CD4-positive, alpha-beta T cell treated with Interleukin-15 for 4 hours (primary cell): ENCODE data around the gene STX8.

Experiments
- DNase-seq: peaks from one replicate; pipeline ENCODE4 v3.0.0-alpha.2; 2020; ENCODE audit warnings: low spot score

The STX8 gene

GRCh38 chr17:9226794-9227135 is 348.9 kb downstream of the STX8 start:
- DNase-seq = peak; percentile 9

DNA sequence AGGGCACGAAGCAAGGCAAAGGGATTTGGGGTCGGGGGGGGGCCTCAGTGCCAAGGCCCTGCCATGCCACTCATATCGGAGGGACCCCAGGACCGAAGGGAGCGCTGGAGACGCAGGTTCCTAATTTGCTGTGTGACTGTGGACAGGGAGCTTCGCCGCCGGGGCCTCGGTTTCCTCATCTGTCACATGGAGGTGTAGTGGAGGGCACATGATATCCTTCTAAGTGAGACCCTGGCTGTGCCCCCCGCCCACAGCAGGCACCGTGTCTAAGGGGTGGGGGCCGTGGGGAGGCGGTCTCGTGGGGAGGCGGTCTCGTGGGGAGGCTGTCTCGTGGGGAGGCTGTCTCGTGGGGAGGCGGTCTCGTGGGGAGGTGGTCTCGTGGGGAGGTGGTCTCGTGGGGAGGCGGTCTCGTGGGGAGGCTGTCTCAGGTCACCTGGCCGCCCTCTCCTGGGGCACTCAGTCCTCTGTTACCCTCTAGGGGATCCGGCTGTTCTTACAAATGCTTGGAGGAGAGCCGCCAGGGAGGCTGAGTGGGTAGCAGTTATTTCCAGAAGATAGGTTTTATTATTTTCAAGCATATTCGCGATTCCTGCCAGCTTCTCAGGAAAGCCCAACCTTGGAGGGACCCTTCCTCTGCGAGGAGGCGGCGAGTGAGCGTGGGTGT is 349.4 kb downstream of the STX8 start:
- no peak for DNase-seq

DNA sequence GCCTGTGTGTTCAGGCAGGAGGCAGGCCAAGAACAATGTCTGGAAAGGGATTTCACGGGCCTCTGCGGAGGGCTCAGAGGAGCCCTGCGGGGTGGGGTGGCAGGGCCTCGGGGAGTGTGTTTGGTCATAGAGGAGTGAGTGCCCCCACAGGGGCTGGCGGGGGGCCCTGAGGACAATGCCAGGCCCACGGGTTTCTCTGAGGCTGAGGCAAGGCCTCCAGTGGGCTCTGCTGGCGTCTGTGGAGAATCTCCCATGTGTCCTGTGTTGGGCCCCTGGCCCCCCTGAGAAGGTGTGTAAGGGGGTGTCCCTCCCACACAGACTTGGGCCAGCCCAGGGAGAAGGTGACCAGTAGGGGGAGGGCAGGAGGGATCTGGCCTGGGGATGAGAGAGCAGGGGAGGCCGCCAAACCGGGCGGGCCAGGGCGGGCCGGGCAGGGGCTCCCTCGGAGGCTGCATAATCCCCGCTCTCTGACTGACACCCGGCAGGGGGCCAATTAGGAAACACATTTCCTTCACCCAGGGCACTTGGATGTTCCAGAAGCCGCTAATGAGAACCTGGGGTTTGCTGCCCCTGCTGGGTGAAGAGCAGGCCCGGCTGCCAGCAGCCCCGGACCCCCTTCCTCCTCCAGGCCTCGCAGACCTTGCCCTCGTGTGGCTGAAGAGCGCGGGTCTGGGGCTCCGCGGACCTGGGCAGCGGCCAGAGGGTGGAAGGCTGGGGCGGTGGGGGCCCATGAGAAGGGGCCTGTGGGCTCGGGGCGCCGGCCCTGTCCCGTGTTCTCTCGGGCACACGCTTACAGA is 350.1 kb downstream of the STX8 start:
- DNase-seq = no peak

- DNase-seq = no peak
These were observed 351.1 kb downstream of the STX8 start for GRCh38 chr17:9224485-9224884.

- DNase-seq = no peak
These were observed 352.1 kb downstream of the STX8 start for GRCh38 chr17:9223531-9223930.

DNA sequence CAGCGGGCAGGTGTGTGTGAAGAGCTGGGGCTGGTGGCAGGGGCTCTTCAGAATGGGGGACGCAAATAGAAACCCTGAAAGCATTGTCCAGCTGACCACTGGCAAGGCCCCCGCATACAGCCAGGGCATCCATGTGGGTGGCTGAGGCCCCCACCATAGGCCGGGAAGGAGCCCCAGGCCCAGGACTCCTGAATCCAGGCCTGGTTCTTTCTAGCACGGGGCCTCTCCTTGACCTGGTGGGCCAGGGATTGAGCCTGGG is 353.8 kb downstream of the STX8 start:
- no peak for DNase-seq

GRCh38 chr17:9221147-9221921 is 354.3 kb downstream of the STX8 start:
- no peak for DNase-seq

DNA sequence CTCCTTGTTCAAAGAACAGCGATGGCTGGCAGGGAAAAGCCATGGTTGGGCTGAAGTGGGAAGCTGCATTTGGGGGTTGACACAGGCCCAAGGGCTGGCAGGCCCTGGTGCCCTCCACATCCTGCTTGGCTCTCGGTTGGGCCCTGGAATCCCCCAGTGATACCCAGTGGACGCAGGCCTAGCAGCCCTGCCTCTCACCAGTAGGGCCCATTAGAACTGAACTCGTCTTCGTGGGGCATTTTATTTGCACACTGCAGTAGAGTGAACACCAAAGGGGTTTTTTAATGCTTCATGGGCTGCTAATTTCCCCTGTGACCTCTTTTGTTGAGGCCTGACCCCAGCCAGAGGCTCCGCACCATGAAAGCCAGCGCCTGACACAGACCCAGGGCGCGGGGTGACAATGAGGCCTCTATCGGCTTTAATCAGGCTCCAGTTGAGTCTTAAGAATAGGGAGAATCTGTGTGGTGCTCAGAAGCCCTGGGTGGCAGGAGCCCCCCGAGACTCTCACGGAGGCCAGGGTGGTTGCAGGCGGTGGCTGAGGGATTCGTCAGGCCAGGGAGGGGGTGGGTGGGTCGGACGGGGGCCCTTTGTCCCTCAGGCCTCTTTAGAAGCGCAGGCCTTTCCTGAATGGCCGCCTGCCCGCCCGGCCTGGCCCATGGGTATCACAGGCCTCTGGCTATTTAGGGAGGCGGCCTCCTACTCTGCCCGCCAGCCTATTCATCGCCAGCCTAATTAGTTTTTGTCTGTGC is 355.0 kb downstream of the STX8 start:
- no peak for DNase-seq

GRCh38 chr17:9219631-9220397 is 355.8 kb downstream of the STX8 start:
- DNase-seq = no peak

DNA sequence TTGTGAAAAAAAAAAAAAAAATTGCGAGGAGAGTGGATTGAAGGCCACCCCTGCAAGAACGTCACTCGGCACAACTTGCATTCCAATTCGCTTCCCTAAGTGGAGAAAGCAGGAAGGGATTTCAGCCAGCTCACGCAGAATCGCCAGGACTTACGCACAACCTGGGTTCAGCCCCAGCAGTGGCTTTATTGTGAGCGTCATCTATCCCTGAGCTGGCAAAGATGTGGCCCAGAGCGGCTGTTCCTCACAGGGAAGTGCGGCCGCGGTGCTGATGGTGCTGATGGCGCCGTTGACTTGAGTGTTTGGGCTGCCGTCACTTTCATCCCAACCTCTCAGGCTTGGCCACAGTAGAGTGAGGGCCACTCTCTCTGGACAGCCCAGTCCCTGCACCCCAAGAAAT is 356.7 kb downstream of the STX8 start:
- no peak for DNase-seq

DNA sequence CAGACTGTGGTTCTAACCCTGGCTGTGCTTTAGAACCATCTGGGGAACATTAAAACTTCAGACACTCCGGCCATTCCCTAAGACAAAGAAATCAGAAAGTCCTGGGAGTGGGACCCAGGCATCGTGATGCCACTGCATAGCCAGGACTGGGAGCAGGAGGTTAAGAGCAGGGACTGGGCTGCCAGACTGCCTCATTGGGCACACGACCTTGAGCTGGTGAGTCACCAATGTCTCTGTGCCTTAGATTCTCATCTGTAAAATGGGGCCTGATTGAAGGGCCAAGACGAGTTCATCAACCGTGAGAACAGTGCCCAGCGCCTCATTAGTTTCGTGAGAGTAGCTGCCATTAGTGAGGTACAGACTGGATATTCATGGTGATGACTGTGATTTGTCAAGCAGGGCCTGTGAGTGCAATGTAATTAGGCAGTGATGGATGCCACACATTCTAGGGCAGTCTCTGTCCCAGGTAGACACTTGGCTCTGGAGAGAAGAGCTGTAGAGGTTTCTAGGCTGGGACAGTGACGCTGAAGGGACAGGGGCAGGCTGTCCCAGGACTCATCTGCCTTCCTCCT is 357.5 kb downstream of the STX8 start:
- no peak for DNase-seq

DNA sequence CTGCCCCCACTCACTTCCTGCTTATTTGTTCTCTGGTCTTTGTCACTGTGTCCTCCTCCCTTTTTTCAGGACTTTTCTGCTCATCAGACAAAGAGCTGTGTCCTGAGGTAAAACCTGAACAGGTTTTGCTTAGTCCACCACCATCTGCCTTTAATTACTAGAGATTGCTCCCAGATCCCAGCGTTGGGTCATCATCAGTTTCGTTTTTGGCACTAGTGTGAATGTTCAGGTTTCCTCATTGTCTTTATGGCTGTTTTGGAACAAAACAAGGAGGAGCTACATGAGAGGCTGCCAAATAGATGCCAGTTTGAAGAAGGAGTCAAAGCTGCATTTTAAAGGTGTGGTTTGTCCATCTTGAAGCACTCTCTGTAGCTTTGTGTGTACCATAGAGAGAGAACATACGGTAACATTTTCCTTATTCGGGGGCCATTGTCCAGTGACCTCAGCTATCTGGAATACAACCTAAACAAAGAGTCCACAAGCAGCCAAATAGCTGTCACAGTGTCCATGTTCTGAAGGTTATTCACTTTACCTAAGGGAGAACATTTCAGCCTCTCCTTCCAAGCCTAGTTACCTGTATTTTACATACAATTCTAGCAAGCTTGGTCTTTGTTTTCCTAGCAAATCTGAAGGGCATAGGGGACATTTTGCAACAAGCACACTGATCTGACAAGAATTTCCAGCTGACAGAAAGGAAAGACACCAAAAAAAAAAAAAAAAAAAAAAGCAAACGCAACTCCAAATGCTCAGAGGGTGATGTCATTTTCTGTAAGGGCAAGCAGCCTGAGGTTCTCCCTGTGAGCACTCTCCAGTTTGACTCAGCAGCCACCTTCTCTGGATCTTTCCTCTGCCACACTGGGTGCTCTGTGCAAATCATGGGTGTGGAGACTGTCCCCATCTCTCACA is 358.2 kb downstream of the STX8 start:
- DNase-seq = no peak

GRCh38 chr17:9215465-9215864 is 360.2 kb downstream of the STX8 start:
- DNase-seq = no peak

DNA sequence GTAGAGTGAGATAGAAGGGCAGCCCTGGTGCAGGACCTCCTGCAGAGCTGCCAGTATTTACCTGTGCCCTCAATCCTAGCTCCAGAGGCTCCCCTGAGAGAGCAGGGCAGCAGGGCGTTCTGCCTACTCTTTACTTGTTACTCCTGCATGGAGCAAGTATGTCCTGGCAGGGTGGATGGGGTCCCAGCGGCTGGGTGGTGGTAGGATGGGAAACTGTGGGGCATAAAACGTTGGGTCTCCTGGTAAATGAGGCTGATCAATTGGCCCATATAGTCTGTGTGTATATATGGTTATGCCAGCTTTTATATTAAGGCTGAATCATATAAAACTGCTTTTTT is 362.3 kb downstream of the STX8 start:
- no peak for DNase-seq

- no peak for DNase-seq
These were observed 363.0 kb downstream of the STX8 start for GRCh38 chr17:9212376-9213302.

- DNase-seq = no peak
These were observed 364.4 kb downstream of the STX8 start for GRCh38 chr17:9211133-9211765.

- no peak for DNase-seq
These were observed 365.7 kb downstream of the STX8 start for GRCh38 chr17:9209781-9210370.

GRCh38 chr17:9209347-9209746 is 366.3 kb downstream of the STX8 start:
- DNase-seq = no peak
